ENCODE results near the gene FRAS1. TPM values are rescaled to one million over a fixed set of nuclear protein-coding genes. Genes with fewer than 3 reads are reported as not detected.
"Not testable (repeated sequence)": the region's sequence is repeated elsewhere in the genome, so short reads cannot be mapped to it uniquely, and the experiment has no call there.

The FRAS1 gene
- total and polyA plus RNA-seq, 2 donors (not counting 1 experiment from before 2014, with no cell fraction given), result 0.30 to 0.66 TPM

DNA sequence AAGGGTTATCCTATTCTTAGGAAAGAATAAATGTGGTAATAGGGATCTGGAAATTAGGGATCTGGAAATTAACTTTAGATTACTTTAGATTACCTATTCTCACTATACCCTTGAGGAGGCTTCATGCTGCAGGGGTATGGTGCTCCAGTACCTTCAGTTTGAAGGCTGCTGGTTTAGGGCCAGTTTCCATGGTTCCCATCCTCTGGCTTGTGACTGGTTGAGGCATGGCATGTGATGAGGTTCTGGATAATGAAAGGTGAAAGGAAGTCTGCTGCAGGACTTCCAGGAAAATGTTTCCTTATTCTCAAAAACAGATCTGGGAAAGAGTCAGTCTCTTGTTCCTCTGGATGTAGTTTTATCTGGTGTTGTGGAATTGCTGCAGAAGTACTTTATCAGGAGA is 25.9 kb downstream of the FRAS1 start:
- H2AFZ ChIP-seq (ENCODE audit: low read length), result no peak overlapping the region
- no peak overlapping the region for H3K9ac ChIP-seq (ENCODE audit: insufficient read depth, low read length)
- no peaks in the 10 kb centered on the region for H4K20me1 ChIP-seq (ENCODE audit: control insufficient read depth, extremely low read depth, insufficient read depth, low read length)
- H3K4me1 ChIP-seq (ENCODE audit: control insufficient read depth, extremely low read depth, insufficient read depth, low read length), result no peaks in the 10 kb centered on the region
- no peak overlapping the region for H3K27ac ChIP-seq (ENCODE audit: insufficient read depth, low read length)
- H3K4me2 ChIP-seq (ENCODE audit: extremely low read depth, insufficient read depth, low read length), result no peak overlapping the region
- no peaks in the 10 kb centered on the region for H3K9me3 ChIP-seq (ENCODE audit: control insufficient read depth, insufficient read depth, low read depth, low read length)
- no peaks in the 10 kb centered on the region for H3K27me3 ChIP-seq (ENCODE audit: control insufficient read depth, insufficient read depth, low read length)
- no peak overlapping the region for H3K4me3 ChIP-seq (replicated peaks in 1 of 4; ENCODE audit: control extremely low read depth in 1 of 4, insufficient read depth in 1 of 4, low read depth in 3 of 4, low read length in 4 of 4)
- TF ChIP-seq, protein P1, sequence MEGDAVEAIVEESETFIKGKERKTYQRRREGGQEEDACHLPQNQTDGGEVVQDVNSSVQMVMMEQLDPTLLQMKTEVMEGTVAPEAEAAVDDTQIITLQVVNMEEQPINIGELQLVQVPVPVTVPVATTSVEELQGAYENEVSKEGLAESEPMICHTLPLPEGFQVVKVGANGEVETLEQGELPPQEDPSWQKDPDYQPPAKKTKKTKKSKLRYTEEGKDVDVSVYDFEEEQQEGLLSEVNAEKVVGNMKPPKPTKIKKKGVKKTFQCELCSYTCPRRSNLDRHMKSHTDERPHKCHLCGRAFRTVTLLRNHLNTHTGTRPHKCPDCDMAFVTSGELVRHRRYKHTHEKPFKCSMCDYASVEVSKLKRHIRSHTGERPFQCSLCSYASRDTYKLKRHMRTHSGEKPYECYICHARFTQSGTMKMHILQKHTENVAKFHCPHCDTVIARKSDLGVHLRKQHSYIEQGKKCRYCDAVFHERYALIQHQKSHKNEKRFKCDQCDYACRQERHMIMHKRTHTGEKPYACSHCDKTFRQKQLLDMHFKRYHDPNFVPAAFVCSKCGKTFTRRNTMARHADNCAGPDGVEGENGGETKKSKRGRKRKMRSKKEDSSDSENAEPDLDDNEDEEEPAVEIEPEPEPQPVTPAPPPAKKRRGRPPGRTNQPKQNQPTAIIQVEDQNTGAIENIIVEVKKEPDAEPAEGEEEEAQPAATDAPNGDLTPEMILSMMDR (conservative IDR thresholded peaks at IDR 0.05 in 1 of 2, IDR thresholded peaks at IDR 0.05 in 1 of 2; ENCODE audit: low read depth in 1 of 2, low read length in 2 of 2), result no peak
- TF ChIP-seq EZH2 (IDR thresholded peaks at IDR 0.05; ENCODE audit: low read length, missing control alignments), result no peak
- no peaks in the 10 kb centered on the region for H3K36me3 ChIP-seq (ENCODE audit: control insufficient read depth, insufficient read depth, low read length)
- H3K79me2 ChIP-seq (ENCODE audit: control insufficient read depth, insufficient read depth, low read length), result no peaks in the 10 kb centered on the region
- no peak for DNase-seq (ENCODE audit: low read depth in 2 of 2)

DNA sequence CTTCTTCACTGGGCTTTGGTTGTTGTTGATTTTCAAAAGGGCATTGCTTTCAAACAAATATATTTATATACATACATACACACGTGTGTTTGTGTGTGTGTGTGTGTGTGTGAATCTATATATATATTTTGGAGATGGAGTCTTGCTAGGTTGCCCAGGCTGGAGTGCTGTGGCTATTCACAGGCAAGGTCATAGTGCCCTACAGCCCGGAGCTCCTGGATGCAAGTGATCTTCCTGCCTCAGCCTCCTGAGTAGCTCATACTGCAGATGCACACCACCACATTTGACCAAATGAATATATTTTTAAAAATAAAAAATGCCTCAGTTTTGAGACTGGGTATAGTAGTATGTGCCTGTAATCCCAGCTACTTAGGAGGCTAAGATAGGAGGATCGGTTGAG is 34.4 kb downstream of the FRAS1 start:
- Histone ChIP-seq H3K4me2 (ENCODE audit: extremely low read depth, insufficient read depth, low read length) (no peak overlapping the region), H3K27ac (ENCODE audit: insufficient read depth, low read length) (no peak overlapping the region), H3K9ac (ENCODE audit: insufficient read depth, low read length) (no peak overlapping the region), H3K36me3 (ENCODE audit: control insufficient read depth, insufficient read depth, low read length) (no peaks in the 10 kb centered on the region), H3K9me3 (ENCODE audit: control insufficient read depth, insufficient read depth, low read depth, low read length) (no peaks in the 10 kb centered on the region), H3K79me2 (ENCODE audit: control insufficient read depth, insufficient read depth, low read length) (no peaks in the 10 kb centered on the region), H4K20me1 (ENCODE audit: control insufficient read depth, extremely low read depth, insufficient read depth, low read length) (no peaks in the 10 kb centered on the region), H2AFZ (ENCODE audit: low read length) (no peak overlapping the region), H3K4me3 (replicated peaks in 1 of 4; ENCODE audit: control extremely low read depth in 1 of 4, insufficient read depth in 1 of 4, low read depth in 3 of 4, low read length in 4 of 4) (no peak overlapping the region), H3K4me1 (ENCODE audit: control insufficient read depth, extremely low read depth, insufficient read depth, low read length) (no peaks in the 10 kb centered on the region), H3K27me3 (ENCODE audit: control insufficient read depth, insufficient read depth, low read length) (no peaks in the 10 kb centered on the region)
- no peak for DNase-seq (ENCODE audit: low read depth in 2 of 2)
- TF ChIP-seq EZH2 (IDR thresholded peaks at IDR 0.05; ENCODE audit: low read length, missing control alignments), result no peak
- TF ChIP-seq, protein P1 (conservative IDR thresholded peaks at IDR 0.05 in 1 of 2, IDR thresholded peaks at IDR 0.05 in 1 of 2; ENCODE audit: low read depth in 1 of 2, low read length in 2 of 2), result no peak

DNA sequence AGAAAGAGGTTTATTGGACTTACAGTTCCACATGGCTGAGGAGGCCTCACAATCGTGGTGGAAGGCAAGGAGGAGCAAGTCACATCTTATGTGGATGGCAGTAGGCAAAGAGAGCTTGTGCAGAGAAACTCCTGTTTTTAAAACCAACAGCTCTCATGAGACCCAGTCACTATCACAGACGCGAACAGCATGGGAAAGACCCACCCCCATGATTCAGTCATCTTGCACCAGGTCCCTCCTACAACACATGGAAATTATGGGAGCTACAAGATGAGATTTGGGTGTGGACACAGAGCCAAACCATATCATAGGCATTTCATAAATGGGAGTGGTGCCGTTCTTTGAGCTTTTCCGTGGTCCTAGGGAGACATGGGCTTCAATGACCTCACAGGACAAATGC is 35.2 kb downstream of the FRAS1 start:
- H3K27me3 ChIP-seq (ENCODE audit: control insufficient read depth, insufficient read depth, low read length); H3K4me2 ChIP-seq (ENCODE audit: extremely low read depth, insufficient read depth, low read length); H2AFZ ChIP-seq (ENCODE audit: low read length); H3K9me3 ChIP-seq (ENCODE audit: control insufficient read depth, insufficient read depth, low read depth, low read length); H3K4me3 ChIP-seq (replicated peaks in 1 of 4; ENCODE audit: control extremely low read depth in 1 of 4, insufficient read depth in 1 of 4, low read depth in 3 of 4, low read length in 4 of 4); H3K79me2 ChIP-seq (ENCODE audit: control insufficient read depth, insufficient read depth, low read length); H4K20me1 ChIP-seq (ENCODE audit: control insufficient read depth, extremely low read depth, insufficient read depth, low read length); DNase-seq (ENCODE audit: low read depth in 2 of 2); H3K27ac ChIP-seq (ENCODE audit: insufficient read depth, low read length); H3K9ac ChIP-seq (ENCODE audit: insufficient read depth, low read length); H3K4me1 ChIP-seq (ENCODE audit: control insufficient read depth, extremely low read depth, insufficient read depth, low read length); H3K36me3 ChIP-seq (ENCODE audit: control insufficient read depth, insufficient read depth, low read length): not testable (repeated sequence)

Data from fibroblast of lung (primary cell).